GM18870 (cell line): ENCODE data around the gene TM4SF1.
"Not testable (repeated sequence)": the region's sequence is repeated elsewhere in the genome, so short reads cannot be mapped to it uniquely, and the experiment has no call there.

Experiments used
- ATAC-seq: cut with Tn5 transposase; IDR thresholded peaks from one replicate; pipeline ENCODE4 v1.9.1; 2021; ENCODE audit warnings: moderate library complexity; ENCODE audit not compliant: unreplicated experiment

The TM4SF1 gene

GRCh38 chr3:149395107-149396089, 17.9 kb upstream of the TM4SF1 start:
- ATAC-seq, result no peak

GRCh38 chr3:149393345-149394160, 16.1 kb upstream of the TM4SF1 start:
- ATAC-seq, result no peak

DNA sequence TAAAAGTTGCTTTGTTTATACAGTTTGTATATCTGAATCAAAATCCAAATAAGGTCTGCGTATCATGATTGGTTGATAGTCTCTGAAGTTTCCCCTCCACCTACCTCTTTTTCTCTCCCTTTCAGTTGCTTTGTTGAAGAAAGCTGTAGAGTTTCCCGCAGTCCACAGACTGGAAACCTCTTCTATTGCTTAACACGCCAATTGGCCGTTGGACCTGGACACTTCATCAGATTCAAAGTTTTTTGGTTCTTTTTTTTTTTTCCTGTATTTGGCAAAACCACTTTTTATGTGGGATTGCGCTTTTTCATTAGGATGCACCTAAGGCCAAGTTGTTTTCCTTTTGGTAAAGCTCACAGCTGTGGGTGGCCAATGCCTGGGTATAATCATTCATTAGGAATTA, 14.5 kb upstream of the TM4SF1 start:
- no peak for ATAC-seq

DNA sequence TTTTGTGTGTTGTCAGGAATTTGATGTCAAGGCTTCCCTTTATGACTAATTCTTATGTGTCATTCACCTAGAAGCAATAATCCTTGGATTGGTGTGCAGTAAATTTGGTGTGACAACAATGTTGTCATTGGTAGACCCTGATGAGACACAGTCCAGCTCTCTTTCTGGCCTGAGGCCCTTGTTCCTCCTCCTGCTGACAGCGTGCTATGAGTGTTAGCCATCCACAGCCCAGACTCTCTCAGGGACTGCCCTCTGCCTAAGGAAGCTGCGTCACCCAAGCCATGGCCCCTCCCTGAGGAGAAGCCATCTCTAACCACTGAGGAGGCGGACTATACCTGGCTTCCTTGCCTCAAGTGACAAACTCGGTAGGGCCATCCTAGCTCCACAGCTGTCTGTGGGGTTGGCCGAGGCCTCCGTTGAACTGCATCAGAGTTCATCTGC, 13.3 kb upstream of the TM4SF1 start:
- no peak for ATAC-seq

- no peak for ATAC-seq
Measured at GRCh38 chr3:149390294-149390693, 12.8 kb upstream of the TM4SF1 start.

- no peak for ATAC-seq
Measured at GRCh38 chr3:149388531-149389417, 11.3 kb upstream of the TM4SF1 start.

DNA sequence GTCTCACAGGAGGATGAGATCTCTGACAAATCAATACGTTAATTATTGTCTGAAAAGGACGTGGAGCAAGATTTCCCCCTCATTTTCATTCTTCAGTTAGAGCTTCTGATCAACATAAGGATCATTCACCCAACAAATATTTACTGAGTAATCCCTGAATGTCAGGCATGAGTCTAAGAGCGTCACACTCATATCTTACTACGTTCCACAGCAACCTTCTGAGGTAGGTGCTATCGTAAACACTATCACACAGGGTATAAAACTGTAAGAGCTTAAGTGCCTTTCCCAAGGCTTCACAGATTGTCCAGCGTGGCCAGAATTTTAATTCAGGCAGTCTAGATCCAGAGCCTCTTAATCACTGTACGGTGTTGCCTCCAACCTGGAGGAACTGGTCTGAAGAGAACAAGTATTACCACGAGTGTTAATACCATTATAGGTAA, 10.6 kb upstream of the TM4SF1 start:
- no peak for ATAC-seq

DNA sequence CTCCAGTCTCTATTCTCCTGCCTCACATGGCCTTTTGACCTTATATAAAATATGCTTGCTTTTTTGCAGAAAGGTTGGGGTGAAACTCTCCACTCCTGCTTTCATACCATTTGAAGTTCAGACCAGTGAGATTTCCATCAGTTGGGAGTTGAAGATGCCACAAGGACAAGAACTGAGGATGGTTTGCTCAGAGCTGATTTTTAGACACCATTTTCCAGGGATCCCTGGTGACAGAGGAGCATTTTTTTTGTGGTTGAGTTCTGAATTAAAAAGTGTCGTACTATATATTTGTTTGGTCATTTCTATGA, 8.8 kb upstream of the TM4SF1 start:
- ATAC-seq, result no peak

GRCh38 chr3:149385617-149386298, 8.3 kb upstream of the TM4SF1 start:
- no peak for ATAC-seq

GRCh38 chr3:149384911-149385321, 7.5 kb upstream of the TM4SF1 start:
- no peak for ATAC-seq

GRCh38 chr3:149384167-149384566, 6.7 kb upstream of the TM4SF1 start:
- no peak for ATAC-seq

DNA sequence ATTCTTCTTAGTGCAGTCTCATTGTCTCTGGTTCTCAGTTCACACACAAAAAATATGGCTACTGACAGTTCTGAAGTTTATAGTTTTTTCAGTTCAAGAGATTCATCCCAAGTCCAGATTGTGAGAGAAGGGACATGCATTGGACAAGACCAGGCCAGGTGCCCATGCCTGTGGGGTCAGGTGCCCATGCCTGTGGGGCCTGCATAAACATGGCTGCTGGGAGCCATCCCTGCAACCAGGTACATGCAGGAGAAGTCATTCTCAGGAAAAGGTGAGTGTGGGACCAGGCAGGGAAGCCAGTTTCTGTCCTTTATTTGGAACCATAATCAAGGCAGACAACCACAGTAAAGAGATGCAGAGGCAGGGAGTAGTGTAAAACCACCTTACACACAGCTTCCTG, 6.3 kb upstream of the TM4SF1 start:
- no peak for ATAC-seq

GRCh38 chr3:149382518-149382917, 5.1 kb upstream of the TM4SF1 start:
- no peak for ATAC-seq

DNA sequence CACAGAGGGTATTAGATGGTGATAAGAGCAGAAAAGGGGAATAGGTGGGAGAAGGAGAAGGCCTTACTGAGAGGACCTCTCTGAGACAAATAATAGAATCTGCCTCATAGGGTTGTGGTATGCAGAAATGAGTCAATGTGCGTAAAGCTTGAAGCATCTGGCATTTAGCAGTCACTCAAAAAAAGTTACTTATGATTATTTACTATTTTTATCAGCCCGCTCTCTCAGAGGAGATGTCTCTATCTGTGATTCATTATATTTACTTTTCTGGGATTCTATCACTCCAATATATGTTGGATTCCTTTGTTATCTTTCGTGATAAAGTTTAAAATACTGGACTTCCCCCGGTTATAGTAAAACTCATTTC, 4.6 kb upstream of the TM4SF1 start:
- ATAC-seq, result peak; percentile 69

DNA sequence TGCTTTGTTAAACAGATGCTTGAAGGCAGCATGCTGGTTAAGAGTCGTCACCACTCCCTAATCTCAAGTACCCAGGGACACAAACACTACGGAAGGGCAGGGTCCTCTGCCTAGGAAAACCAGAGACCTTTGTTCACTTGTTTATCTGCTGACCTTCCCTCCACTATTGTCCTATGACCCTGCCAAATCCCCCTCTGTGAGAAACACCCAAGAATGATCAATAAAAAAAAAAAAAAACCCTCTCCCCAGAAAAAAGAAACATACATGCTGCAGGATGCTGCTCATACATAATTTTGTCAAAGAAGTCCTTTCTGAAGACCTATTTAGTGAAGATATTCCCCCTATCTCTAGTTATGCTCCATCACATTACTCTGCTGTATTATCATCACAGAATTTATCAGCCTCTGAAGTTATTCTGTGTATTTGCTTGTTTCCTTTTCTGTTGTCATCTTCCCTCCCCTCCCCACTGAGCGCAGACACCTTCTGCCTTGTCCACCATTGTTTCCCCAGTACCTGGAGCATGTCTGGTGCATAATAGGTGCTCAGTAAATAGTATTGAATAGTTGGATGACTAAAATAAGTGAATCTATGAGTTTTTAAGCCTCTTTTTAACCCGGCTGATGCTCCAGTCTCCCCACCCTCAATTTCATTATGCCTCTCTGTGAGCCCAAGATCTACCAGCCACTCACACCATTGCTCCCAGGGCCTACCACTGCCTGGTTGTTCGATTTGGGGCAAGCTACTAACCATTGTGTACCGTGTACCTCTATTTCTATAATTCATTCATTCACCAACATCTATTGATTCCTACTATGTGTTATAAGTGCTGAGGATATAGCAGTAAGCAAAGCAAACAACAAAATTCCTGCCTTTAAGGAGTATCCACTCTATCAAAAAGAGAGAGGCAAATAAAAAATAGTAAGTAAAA, 4.0 kb upstream of the TM4SF1 start:
- no peak for ATAC-seq

- not testable (repeated sequence) for ATAC-seq
Measured at GRCh38 chr3:149380220-149380619, 2.8 kb upstream of the TM4SF1 start.

DNA sequence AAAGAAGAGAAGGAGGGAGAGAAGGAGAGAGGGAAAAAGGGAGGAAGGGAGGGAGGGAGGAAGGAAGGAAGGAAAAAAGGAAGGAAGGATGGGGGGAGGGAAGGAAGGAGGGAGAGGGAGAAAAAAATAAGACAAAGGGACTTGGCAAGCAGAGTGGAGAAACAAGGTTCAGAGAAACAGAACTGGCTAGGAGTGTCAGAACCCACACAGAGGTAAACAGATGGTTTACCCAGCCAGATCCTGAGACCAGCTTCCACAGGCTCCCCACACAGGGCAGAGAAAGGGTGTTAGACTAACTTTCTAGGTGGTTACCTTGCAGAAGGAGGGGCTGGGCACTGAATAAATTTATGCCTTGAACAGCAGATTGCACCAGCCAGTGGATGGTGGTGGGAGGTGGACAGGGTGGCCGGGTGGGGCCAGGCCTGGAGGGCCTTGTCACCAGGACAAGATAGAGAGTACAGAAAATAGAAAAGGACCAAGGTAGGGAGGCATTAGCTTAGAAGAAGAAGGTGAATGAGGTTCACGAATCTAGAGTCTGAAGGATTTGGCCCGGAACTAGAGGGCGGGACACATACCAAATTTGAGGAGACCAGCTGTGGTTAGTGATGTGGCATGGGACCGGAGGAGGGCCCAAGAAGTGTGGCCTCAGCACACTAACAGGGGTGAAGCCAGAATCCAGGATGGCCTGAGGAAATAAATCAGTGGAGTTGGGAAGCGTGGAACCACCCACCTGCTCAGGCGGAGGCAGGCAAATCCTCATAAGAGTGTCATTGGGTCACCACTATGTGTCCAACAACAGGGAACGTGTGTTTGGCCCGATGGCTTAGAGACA, 1.2 kb upstream of the TM4SF1 start:
- no peak for ATAC-seq

DNA sequence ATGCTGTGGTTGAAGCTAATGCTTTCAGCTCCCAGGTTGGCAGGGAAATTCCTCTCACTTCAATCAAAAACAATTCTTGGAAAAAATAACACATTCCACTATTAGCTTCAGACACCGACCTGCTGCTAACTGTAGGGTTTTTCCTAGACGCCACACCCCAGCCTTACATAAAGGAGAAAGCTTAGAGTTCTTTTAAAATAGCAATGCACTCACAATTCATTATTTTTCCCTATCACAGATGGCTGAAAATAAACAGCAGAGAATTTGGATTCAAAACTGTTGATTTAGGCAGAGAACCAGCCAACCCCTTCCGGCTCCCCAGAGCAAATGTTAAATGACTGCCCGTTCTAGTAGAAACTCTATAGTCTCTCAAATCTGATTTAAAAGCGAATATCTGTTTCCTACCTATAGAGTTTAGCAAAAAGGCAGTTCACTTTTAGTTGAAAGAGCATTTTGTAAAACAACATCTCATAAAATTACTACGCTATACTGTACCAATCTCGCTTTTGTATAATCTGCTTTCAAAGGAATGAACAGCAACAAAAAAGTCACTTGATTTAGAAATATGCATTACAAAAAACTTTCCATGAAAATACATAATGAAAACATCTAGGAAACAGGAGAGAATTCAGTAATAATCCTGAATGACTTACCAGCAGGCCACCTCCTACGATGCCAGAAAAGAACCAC, 586 bp downstream of the TM4SF1 start:
- ATAC-seq, result no peak
